ENCODE data around the gene FOXR2.

Gene FOXR2

GRCh38 chrX:55623100-55623499, at the start of gene FOXR2:
Gene FOXR2, plus strand, starts transcription at chrX:55623400. Its CDS starts 312 bp downstream, at chrX:55623712.
- DNase-seq = no peak

- no peak for DNase-seq
These were observed 44.1 kb upstream of the FOXR2 start for GRCh38 chrX:55579115-55579514.

- no peak for DNase-seq
These were observed 40.8 kb upstream of the FOXR2 start for GRCh38 chrX:55582447-55582846.

GRCh38 chrX:55593296-55593695, 29.9 kb upstream of the FOXR2 start:
- no peak for DNase-seq

- no peak for DNase-seq
These were observed 29.4 kb upstream of the FOXR2 start for GRCh38 chrX:55593756-55594257.

- DNase-seq = no peak
These were observed 24.9 kb upstream of the FOXR2 start for GRCh38 chrX:55598333-55598732.

GRCh38 chrX:55619547-55619946, 3.7 kb upstream of the FOXR2 start:
- no peak for DNase-seq

- no peak for DNase-seq
These were observed 1.2 kb downstream of the FOXR2 start for GRCh38 chrX:55624403-55624802.

GRCh38 chrX:55636109-55636508, 12.9 kb downstream of the FOXR2 start:
- no peak for DNase-seq

- no peak for DNase-seq
These were observed 15.7 kb downstream of the FOXR2 start for GRCh38 chrX:55638933-55639332.

- DNase-seq = no peak
These were observed 17.7 kb downstream of the FOXR2 start for GRCh38 chrX:55640854-55641253.

GRCh38 chrX:55648434-55648833, 25.2 kb downstream of the FOXR2 start:
- no peak for DNase-seq

- DNase-seq = no peak
These were observed 36.7 kb downstream of the FOXR2 start for GRCh38 chrX:55659931-55660330.

- no peak for DNase-seq
These were observed 40.4 kb downstream of the FOXR2 start for GRCh38 chrX:55663584-55663983.

GRCh38 chrX:55668084-55668483, 44.9 kb downstream of the FOXR2 start:
- no peak for DNase-seq
